ENCODE data around the gene TMEM169.
"Not testable (repeated sequence)": the region's sequence is repeated elsewhere in the genome, so short reads cannot be mapped to it uniquely, and the experiment has no call there.

TMEM169 gene

GRCh38 chr2:216134958-216135541 is 53.3 kb downstream of the TMEM169 start:
- Histone ChIP-seq H3K27me3 (replicated peaks in 2 of 5; ENCODE audit: control insufficient read depth in 4 of 5, insufficient read depth in 5 of 5, low read length in 4 of 5) (no peaks in the 10 kb centered on the region), H3K36me3 (ENCODE audit: control insufficient read depth in 4 of 4, insufficient read depth in 4 of 4, low read length in 3 of 4) (peaks cover 52 to 94% (median 77%) of the 10 kb centered on the region in 4 experiments), H3K4me3 (ENCODE audit: control insufficient read depth in 1 of 7, extremely low read depth in 1 of 7, insufficient read depth in 4 of 7, low read depth in 2 of 7, low read length in 6 of 7) (no peak overlapping the region), H3K9me3 (ENCODE audit: control extremely low read depth in 1 of 5, control insufficient read depth in 4 of 5, insufficient read depth in 2 of 5, low read depth in 1 of 5, low read length in 4 of 5) (no peaks in the 10 kb centered on the region), H3K4me1 (ENCODE audit: control extremely low read depth in 1 of 4, control insufficient read depth in 4 of 4, insufficient read depth in 4 of 4, low read length in 3 of 4) (no peaks in the 10 kb centered on the region), H3K27ac (ENCODE audit: insufficient read depth in 1 of 2, low read depth in 1 of 2, low read length in 2 of 2, poor library complexity in 1 of 2, severe bottlenecking in 2 of 2) (no peak overlapping the region)
- CTCF ChIA-PET: interaction anchor here (0.9 to 2.9 kb wide), 3 partner anchors 9 to 16 kb away, joined by 3 to 14 read pairs (median 4); no protein-coding TSS in a partner anchor
- 100% methylated on average over 3 of the region's 4 CpGs for WGBS (ENCODE audit: insufficient coverage)
- POLR2A ChIA-PET: no interaction called here
- no peak for DNase-seq

DNA sequence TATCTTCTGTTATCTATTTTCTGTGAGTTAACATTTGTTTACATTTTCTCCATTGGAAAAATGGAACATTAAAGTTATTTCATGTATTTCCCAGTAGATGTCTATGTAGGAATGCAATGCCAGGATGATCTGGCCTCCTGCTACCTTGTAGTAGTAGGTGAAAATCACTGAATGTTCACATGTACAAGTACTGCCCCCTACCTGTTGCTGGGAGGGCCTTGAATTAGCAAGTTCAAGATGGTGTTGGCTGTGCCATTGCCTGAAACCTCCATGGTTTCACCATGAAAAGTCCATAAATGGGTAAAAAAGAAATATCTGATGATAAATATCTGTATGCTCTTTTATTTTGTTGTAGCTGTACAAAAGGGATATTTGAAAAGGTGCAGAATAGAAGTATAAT is 58.2 kb downstream of the TMEM169 start:
- CTCF ChIA-PET: interaction anchor here (0.9 to 2.6 kb wide), 7 partner anchors 10 to 105 kb away, joined by 3 to 10 read pairs (median 4); no protein-coding TSS in a partner anchor
- Histone ChIP-seq H3K36me3 (ENCODE audit: control insufficient read depth in 4 of 4, insufficient read depth in 4 of 4, low read length in 3 of 4) (peaks cover 36 to 91% (median 68%) of the 10 kb centered on the region in 4 experiments), H3K4me1 (ENCODE audit: control extremely low read depth in 1 of 4, control insufficient read depth in 4 of 4, insufficient read depth in 4 of 4, low read length in 3 of 4) (no peaks in the 10 kb centered on the region), H3K27ac (ENCODE audit: insufficient read depth in 1 of 2, low read depth in 1 of 2, low read length in 2 of 2, poor library complexity in 1 of 2, severe bottlenecking in 2 of 2) (no peak overlapping the region), H3K4me3 (ENCODE audit: control insufficient read depth in 1 of 7, extremely low read depth in 1 of 7, insufficient read depth in 4 of 7, low read depth in 2 of 7, low read length in 6 of 7) (no peak overlapping the region), H3K9me3 (ENCODE audit: control extremely low read depth in 1 of 5, control insufficient read depth in 4 of 5, insufficient read depth in 2 of 5, low read depth in 1 of 5, low read length in 4 of 5) (no peaks in the 10 kb centered on the region), H3K27me3 (replicated peaks in 2 of 5; ENCODE audit: control insufficient read depth in 4 of 5, insufficient read depth in 5 of 5, low read length in 4 of 5) (no peaks in the 10 kb centered on the region)
- POLR2A ChIA-PET: no interaction called here
- peak; percentile 39 to 55 (median 50) for DNase-seq

GRCh38 chr2:216141516-216141915 is 59.8 kb downstream of the TMEM169 start:
- ChIA-PET POLR2A (interaction anchor here (0.6 kb wide), 1 partner anchor 1485 kb away, joined by 3 read pairs; no protein-coding TSS in a partner anchor), CTCF (interaction anchor here (0.7 to 2.6 kb wide), 7 partner anchors 10 to 357 kb away, joined by 3 to 10 read pairs (median 6); partner anchors contain the start of gene RPL37A)
- H3K9me3 ChIP-seq (ENCODE audit: control extremely low read depth in 1 of 5, control insufficient read depth in 4 of 5, insufficient read depth in 2 of 5, low read depth in 1 of 5, low read length in 4 of 5); H3K4me1 ChIP-seq (ENCODE audit: control extremely low read depth in 1 of 4, control insufficient read depth in 4 of 4, insufficient read depth in 4 of 4, low read length in 3 of 4); H3K27ac ChIP-seq (ENCODE audit: insufficient read depth in 1 of 2, low read depth in 1 of 2, low read length in 2 of 2, poor library complexity in 1 of 2, severe bottlenecking in 2 of 2); H3K27me3 ChIP-seq (replicated peaks in 2 of 5; ENCODE audit: control insufficient read depth in 4 of 5, insufficient read depth in 5 of 5, low read length in 4 of 5); DNase-seq; H3K4me3 ChIP-seq (ENCODE audit: control insufficient read depth in 1 of 7, extremely low read depth in 1 of 7, insufficient read depth in 4 of 7, low read depth in 2 of 7, low read length in 6 of 7): not testable (repeated sequence)
- 100% methylated on average over 4 of the region's 4 CpGs for WGBS (ENCODE audit: insufficient coverage)
- H3K36me3 ChIP-seq (ENCODE audit: control insufficient read depth in 4 of 4, insufficient read depth in 4 of 4, low read length in 3 of 4): peaks cover 34 to 92% (median 64%) of the 10 kb centered on the region in 4 experiments

DNA sequence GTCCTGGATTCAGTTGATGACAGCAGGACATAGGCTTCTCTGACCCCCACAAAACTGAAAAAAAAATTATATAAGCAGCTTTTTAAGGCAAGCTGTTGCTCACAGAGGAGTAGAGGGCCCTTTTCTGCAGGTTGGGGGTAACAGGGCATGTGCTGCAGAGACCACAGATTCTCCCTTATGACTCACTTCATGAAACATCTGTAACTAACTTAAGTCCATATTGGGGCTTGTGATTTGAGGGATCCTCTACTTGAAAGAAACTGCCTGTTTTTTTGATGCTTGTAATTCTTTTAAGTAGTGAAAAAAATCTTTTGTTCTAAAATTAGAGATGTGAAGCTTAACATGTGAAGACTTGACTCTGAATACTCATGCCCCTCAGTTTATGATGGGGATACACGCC is 60.8 kb downstream of the TMEM169 start:
- Histone ChIP-seq H3K36me3 (ENCODE audit: control insufficient read depth in 4 of 4, insufficient read depth in 4 of 4, low read length in 3 of 4) (peaks cover 27 to 93% (median 63%) of the 10 kb centered on the region in 4 experiments), H3K9me3 (ENCODE audit: control extremely low read depth in 1 of 5, control insufficient read depth in 4 of 5, insufficient read depth in 2 of 5, low read depth in 1 of 5, low read length in 4 of 5) (no peaks in the 10 kb centered on the region), H3K27ac (ENCODE audit: insufficient read depth in 1 of 2, low read depth in 1 of 2, low read length in 2 of 2, poor library complexity in 1 of 2, severe bottlenecking in 2 of 2) (no peak overlapping the region), H3K4me1 (ENCODE audit: control extremely low read depth in 1 of 4, control insufficient read depth in 4 of 4, insufficient read depth in 4 of 4, low read length in 3 of 4) (no peaks in the 10 kb centered on the region), H3K27me3 (replicated peaks in 2 of 5; ENCODE audit: control insufficient read depth in 4 of 5, insufficient read depth in 5 of 5, low read length in 4 of 5) (no peaks in the 10 kb centered on the region), H3K4me3 (ENCODE audit: control insufficient read depth in 1 of 7, extremely low read depth in 1 of 7, insufficient read depth in 4 of 7, low read depth in 2 of 7, low read length in 6 of 7) (no peak overlapping the region)
- DNase-seq: peak in 2 of 3 donors; percentile 14 to 28
- 100% methylated on average over 1 of the region's 1 CpG for WGBS (ENCODE audit: insufficient coverage)
- ChIA-PET POLR2A (interaction anchor here (0.7 kb wide), 1 partner anchor 349 kb away, joined by 4 read pairs; no protein-coding TSS in a partner anchor), CTCF (interaction anchor here (0.8 to 2.6 kb wide), 6 partner anchors 9 to 300 kb away, joined by 3 to 10 read pairs (median 4); no protein-coding TSS in a partner anchor)

DNA sequence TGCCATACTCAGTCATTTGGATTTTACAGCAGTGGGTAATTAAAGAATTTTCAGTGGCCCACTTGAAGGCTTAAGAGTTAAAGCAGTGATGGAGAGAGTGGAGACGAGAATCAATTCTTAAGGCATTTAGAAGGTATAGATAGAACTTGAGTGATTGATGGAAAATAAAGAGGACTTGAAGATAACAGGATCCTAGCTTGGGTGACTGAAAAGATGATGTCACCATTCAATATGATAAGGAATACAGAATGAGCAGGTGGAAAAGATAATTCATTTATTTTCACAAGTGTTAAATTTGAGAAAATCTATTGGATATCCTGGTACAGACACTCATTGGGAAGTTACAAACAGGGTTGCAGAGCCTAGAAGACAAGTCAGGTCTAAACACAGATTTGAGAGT is 62.7 kb downstream of the TMEM169 start:
- no peak for DNase-seq
- CTCF ChIA-PET: interaction anchor here (0.7 to 4.0 kb wide), 3 partner anchors 8 to 208 kb away, joined by 3 to 14 read pairs (median 7); no protein-coding TSS in a partner anchor
- H3K27me3 ChIP-seq (replicated peaks in 2 of 5; ENCODE audit: control insufficient read depth in 4 of 5, insufficient read depth in 5 of 5, low read length in 4 of 5): no peaks in the 10 kb centered on the region
- H3K27ac ChIP-seq (ENCODE audit: insufficient read depth in 1 of 2, low read depth in 1 of 2, low read length in 2 of 2, poor library complexity in 1 of 2, severe bottlenecking in 2 of 2): no peak overlapping the region
- peaks cover 21 to 92% (median 62%) of the 10 kb centered on the region in 4 experiments for H3K36me3 ChIP-seq (ENCODE audit: control insufficient read depth in 4 of 4, insufficient read depth in 4 of 4, low read length in 3 of 4)
- no peaks in the 10 kb centered on the region for H3K9me3 ChIP-seq (ENCODE audit: control extremely low read depth in 1 of 5, control insufficient read depth in 4 of 5, insufficient read depth in 2 of 5, low read depth in 1 of 5, low read length in 4 of 5)
- whole genome bisulfite sequencing (ENCODE audit: insufficient coverage): 100% methylated on average over 1 of the region's 1 CpG
- POLR2A ChIA-PET: no interaction called here
- no peaks in the 10 kb centered on the region for H3K4me1 ChIP-seq (ENCODE audit: control extremely low read depth in 1 of 4, control insufficient read depth in 4 of 4, insufficient read depth in 4 of 4, low read length in 3 of 4)
- H3K4me3 ChIP-seq (ENCODE audit: control insufficient read depth in 1 of 7, extremely low read depth in 1 of 7, insufficient read depth in 4 of 7, low read depth in 2 of 7, low read length in 6 of 7): no peak overlapping the region

DNA sequence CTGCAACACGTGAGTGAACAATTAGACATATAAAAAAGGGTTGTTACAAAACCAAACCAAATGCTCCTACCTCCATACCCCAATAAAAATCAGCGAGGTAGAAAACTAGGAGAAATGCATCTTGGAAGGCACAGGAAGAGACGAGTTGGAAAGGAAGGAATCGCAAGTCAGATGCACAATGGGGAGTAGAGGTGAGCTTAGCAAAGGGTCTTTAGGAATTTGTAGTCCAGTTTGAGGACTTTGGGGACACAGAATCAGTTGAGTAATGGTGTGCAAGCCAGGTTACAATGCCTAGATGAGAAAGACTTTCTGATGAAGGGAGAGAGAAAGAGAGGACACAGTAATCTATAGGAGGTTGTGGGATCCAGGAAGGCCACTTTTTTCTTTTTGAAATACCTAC is 63.1 kb downstream of the TMEM169 start:
- no peak for DNase-seq
- ChIA-PET CTCF (interaction anchor here (1.9 to 4.0 kb wide), 2 partner anchors 9 kb away, joined by 7 to 14 read pairs; no protein-coding TSS in a partner anchor), POLR2A (no interaction called here)
- no peak overlapping the region for H3K27ac ChIP-seq (ENCODE audit: insufficient read depth in 1 of 2, low read depth in 1 of 2, low read length in 2 of 2, poor library complexity in 1 of 2, severe bottlenecking in 2 of 2)
- 94% methylated on average over 2 of the region's 4 CpGs for WGBS (ENCODE audit: insufficient coverage)
- H3K9me3 ChIP-seq (ENCODE audit: control extremely low read depth in 1 of 5, control insufficient read depth in 4 of 5, insufficient read depth in 2 of 5, low read depth in 1 of 5, low read length in 4 of 5): no peaks in the 10 kb centered on the region
- H3K4me1 ChIP-seq (ENCODE audit: control extremely low read depth in 1 of 4, control insufficient read depth in 4 of 4, insufficient read depth in 4 of 4, low read length in 3 of 4): no peaks in the 10 kb centered on the region
- no peak overlapping the region for H3K4me3 ChIP-seq (ENCODE audit: control insufficient read depth in 1 of 7, extremely low read depth in 1 of 7, insufficient read depth in 4 of 7, low read depth in 2 of 7, low read length in 6 of 7)
- H3K27me3 ChIP-seq (replicated peaks in 2 of 5; ENCODE audit: control insufficient read depth in 4 of 5, insufficient read depth in 5 of 5, low read length in 4 of 5): no peaks in the 10 kb centered on the region
- H3K36me3 ChIP-seq (ENCODE audit: control insufficient read depth in 4 of 4, insufficient read depth in 4 of 4, low read length in 3 of 4): peaks cover 25 to 92% (median 61%) of the 10 kb centered on the region in 4 experiments

- Histone ChIP-seq H3K4me1 (ENCODE audit: control extremely low read depth in 1 of 4, control insufficient read depth in 4 of 4, insufficient read depth in 4 of 4, low read length in 3 of 4) (no peaks in the 10 kb centered on the region), H3K4me3 (ENCODE audit: control insufficient read depth in 1 of 7, extremely low read depth in 1 of 7, insufficient read depth in 4 of 7, low read depth in 2 of 7, low read length in 6 of 7) (no peak overlapping the region), H3K9me3 (ENCODE audit: control extremely low read depth in 1 of 5, control insufficient read depth in 4 of 5, insufficient read depth in 2 of 5, low read depth in 1 of 5, low read length in 4 of 5) (no peaks in the 10 kb centered on the region), H3K36me3 (ENCODE audit: control insufficient read depth in 4 of 4, insufficient read depth in 4 of 4, low read length in 3 of 4) (peaks cover 27 to 93% (median 64%) of the 10 kb centered on the region in 4 experiments), H3K27ac (ENCODE audit: insufficient read depth in 1 of 2, low read depth in 1 of 2, low read length in 2 of 2, poor library complexity in 1 of 2, severe bottlenecking in 2 of 2) (no peak overlapping the region), H3K27me3 (replicated peaks in 2 of 5; ENCODE audit: control insufficient read depth in 4 of 5, insufficient read depth in 5 of 5, low read length in 4 of 5) (no peaks in the 10 kb centered on the region)
- DNase-seq: no peak
- WGBS (ENCODE audit: insufficient coverage): no CpG with 5 or more reads among the region's 4 CpGs
- CTCF ChIA-PET: interaction anchor here (1.0 to 4.0 kb wide), 6 partner anchors 11 to 521 kb away, joined by 3 to 14 read pairs (median 3); no protein-coding TSS in a partner anchor
- POLR2A ChIA-PET: no interaction called here
Measured at GRCh38 chr2:216146573-216146972, 64.9 kb downstream of the TMEM169 start.
